HG02678 (cell line): ENCODE results near the gene KANSL1.

ENCODE experiments used
- ATAC-seq: cut with Tn5 transposase; IDR thresholded peaks from one replicate; pipeline ENCODE4 v1.9.1; 2021; ENCODE audit warnings: mild to moderate bottlenecking, moderate library complexity; ENCODE audit not compliant: unreplicated experiment

KANSL1 gene

DNA sequence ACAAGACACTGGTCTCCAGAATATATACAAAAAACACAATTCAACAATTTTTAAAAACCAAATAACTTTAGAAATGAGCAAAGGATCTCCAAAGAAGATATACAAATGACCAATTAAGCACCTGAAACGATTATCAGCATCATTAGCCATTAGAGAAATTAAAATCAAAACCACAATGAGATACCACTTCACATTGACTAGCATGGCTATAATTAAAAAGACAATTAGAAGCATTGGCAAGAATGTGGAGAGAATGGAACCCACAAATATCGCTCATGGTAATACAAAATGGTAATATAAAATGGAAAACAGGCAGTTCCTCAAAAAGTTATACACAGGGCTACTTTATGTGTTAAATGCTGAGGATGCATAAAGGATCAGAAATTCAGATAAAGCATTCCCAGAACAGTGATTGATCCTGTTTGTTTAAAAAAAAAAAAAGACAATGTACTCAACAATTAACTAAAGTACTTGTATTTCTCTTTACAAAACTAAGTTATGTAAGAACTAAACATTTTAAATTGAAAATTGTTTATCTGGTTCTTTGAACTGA is 52.5 kb downstream of the KANSL1 start:
- ATAC-seq = no peak

DNA sequence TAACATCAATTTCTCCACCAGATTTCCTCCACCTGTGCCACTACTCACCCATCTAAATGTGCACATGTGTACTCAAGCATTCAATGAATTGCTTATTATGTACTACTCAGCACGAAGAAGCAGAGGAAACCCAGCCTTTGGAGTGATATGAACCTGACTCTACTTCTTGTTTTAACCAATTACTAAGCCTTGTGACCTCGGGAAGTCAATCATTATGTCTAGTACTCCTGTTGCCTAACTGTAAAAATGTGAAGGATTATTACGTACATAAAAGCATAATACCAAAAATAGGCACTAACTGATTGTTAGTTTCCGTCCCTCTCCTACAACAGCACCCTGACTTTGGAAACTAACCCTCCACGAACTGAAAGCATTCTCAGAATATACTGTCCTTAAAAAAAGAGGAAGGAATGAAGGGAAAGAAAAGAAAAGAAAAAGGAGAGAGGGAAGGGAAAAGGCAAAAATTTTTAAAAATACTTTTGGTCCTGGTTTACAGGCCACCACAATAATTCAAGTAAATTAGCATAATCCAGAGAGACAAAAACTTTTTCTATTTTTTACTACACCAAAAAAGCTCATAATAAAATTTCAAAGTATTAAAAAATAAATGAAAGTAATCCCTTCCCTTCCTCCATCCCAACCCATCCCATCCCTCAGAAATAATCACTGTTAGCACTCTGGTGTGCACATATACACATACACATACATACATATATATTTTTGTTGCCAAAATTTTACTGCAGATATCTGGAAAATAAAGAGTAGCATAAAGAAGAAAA is 53.6 kb downstream of the KANSL1 start:
- ATAC-seq = no peak

DNA sequence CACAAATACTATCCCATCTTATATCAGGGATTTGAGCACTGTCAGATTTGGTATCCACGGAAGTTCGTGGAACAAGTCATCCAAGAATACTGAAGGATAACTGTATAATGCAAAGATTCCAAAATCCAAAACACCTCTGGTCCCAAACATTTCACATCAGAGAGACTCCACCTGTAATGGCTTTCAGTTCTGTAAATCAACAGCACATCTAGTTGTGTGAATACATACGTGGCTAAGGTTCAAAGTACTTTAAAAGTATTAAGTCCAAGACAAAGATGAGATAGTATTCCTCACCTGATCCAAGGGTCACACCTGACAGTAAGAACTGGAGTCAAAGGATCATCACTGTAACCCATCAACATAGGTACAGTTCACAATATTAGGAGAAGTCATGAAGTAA is 54.8 kb downstream of the KANSL1 start:
- no peak for ATAC-seq

DNA sequence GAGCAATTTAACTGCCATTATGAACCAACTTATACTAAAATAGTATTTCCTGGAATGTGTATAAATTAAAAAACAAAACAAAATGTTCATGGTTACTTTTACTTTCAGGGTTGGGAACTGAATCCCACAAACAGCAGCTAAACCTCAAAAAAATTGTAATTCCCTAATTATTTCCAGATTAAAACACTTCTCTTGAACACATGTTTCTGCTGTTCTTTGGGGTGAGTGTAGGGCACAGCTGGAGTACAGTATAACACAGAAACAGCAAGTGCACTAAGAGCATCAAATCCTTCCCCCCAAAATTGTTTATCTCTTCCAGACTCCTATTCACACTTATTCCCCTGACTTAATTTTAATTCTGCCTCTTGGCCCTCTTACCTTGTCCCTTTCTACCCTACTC is 56.4 kb downstream of the KANSL1 start:
- no peak for ATAC-seq

DNA sequence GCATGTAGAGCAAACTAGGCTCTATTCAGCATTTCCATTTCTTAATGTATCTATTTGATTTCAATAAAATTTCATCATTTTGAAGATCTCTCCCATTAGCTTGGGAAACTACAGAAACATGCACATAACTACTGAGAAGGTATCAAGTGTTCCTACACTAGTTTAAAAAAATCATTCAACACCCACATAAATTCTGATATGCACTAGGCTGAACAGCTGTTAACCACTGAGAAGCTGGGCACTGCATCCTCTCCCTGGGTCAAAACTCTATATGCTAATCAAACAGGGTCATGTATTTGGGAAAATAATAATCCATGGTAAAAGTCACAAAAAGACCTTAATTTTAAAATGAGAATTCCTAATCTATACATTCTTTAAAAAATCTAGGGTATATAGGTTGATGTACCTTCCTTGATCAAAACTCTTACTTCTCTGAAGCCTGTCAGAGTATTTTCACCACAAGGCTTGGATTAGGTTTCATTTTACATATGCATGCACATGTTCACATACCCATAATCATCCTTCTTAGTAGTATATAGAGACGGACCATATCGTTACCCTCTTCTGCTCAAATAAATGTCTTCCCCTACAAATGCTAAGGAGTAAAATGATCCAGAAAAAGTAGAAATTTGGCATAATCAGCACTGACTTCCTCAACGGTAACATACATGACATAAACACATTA is 57.2 kb downstream of the KANSL1 start:
- no peak for ATAC-seq

DNA sequence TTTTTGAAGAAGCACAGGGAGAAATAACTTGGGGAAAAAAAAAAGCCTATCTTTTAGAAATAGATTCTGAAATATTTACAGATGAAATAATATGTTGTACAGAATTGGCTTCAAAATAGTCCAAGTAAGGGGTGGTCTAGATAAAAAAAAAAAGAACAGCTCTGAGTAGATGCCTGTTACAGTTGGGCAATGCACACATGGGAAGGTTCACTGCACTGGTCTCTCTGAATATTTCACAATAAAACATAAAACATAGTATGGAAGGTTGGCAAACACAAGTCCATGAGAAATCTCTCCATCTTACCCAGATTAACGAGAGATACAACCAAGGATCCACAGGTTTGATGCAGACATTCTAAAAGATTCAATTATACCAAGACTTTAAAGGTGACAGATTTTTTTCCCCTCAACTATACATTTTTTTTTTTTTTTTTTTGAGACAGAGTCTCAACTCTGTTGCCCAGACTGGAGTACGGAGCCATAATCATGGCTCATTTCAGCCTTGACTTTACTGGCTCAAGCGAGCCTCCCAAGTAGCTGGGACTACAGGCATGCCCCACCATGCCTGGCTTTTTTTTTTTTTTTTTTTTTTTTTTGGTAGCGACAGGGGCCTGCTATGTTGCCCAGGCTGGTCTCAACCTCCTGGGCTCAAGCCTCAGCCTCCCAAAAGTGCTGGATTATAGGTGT is 58.0 kb downstream of the KANSL1 start:
- ATAC-seq = no peak

DNA sequence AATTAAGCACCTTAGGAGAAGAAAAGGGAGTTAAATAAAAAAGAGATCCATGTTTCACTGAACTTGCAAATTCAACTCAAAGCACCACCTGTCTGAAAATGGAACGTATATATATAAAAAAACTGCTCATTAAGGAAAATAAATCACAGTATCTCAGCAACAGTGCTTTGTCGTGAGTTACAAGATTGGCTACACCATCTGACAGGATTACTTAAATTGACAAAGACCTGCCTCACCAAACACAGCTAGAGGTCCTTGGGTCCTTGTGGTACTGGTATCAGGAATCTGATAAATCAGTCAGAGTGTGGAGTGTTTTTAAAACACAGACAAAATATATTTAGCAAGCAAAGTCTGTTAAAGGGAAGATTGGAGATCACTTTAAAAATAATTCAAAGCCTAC is 63.9 kb downstream of the KANSL1 start:
- no peak for ATAC-seq

DNA sequence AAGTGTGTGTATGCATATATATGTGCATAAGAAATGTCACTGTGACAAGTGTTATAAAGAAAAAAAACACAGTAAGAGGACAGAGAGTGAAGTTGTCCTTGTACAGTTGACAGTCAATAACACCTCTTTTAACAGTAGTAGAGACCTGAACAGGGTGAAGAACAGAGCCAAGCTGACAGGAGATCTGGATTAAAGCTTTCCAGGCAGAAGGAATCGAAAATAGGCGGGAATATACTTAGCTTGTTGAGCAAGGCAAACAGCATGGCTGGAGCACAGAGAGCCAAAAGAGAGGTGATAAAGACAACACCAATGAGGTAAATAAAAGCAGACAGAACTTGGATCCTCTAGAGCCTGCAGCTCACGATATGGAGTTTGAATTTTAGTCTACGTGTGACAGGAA is 64.8 kb downstream of the KANSL1 start:
- ATAC-seq = no peak

DNA sequence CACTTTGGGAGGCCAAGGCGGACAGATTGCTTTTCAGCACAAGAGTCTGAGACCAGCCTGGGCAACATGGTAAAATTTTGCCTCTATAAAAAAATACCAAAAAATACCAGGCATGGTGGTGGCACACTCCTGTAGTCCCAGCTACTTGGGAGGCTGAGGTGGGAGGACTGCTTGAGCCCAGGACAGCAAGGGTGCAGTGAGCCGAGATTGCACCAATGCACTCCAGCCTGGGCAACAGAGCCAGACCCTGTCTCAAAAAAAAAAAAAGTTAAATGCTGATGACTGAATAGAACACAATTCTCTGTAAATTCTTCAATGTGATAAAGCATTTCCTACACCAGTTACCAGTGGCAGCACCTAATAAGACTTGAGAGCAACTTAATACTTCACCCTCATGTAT is 65.7 kb downstream of the KANSL1 start:
- no peak for ATAC-seq

DNA sequence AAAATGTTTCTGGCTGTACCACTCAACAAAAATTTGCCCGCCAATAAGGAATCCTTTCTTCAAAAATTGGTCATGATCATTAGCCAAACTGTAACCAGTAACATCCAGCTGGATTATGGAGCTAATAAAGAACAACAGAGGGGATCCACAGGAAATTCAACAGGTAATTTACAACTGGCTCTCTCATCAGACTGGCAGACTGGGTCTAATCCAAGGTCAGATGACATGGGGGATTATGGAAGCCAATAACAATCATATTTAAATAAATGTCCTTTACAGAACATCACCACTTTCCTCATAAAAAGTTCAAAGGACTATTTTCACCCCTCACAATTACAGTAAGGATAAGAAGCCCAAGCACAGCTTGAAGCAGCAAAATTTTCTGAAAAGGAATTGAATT is 66.4 kb downstream of the KANSL1 start:
- ATAC-seq = no peak

DNA sequence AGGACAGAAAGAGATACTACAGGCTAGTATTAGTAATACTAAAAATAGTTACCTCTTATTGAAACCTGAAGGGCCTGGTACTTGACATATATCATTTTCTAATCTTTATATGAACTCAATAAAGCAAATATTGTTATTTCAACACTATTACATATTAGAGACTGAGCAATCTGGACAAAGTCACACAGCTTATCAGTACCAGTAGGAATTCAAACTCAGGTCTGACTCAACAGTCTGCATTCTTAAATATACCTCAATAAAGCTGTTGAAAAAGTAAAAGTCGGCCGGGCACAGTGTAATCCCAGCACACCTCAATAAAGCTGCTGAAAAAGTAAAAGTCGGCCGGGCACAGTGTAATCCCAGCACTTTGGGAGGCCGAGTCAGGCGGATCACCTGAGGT is 67.4 kb downstream of the KANSL1 start:
- ATAC-seq = no peak

DNA sequence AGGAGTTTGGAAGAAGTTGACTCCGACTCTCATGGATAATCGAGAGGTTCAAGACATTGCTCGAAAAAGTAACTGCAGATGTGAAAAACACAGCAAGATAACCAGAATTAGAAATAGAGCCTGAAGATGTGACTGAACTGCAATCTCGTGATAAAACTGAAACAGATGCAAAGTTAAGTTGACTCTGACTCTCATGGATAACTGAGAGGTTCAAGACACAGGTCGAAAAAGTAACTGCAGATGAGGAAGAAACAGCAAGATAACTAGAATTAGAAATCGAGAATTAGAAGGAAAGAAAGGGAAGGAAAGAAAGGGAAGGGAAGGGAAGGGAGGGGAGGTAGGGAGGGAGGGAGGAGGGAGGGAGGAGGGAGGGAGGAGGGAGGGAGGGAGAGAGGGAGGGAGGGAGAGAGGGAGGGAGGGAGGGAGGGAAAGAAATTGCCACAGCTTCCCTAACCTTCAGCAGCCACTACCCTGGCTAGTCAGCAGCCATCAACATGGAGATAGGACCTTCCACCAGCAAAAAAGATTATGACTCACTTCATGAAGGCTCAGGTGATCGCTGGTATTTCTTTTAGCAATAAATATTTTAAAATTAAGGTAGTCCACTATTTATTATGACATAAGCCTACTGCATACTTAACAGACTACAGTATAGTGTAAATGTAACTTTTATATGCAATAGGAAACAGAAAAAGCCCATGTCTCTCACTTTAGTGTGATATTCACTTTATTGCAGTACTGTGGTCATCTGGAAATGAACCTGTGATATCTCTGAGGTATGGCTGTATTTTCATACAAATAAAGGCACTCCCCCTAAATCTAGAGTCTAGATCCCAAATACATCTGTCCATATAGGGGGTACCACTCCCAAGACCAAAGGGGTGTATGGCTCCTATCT is 68.3 kb downstream of the KANSL1 start:
- no peak for ATAC-seq

DNA sequence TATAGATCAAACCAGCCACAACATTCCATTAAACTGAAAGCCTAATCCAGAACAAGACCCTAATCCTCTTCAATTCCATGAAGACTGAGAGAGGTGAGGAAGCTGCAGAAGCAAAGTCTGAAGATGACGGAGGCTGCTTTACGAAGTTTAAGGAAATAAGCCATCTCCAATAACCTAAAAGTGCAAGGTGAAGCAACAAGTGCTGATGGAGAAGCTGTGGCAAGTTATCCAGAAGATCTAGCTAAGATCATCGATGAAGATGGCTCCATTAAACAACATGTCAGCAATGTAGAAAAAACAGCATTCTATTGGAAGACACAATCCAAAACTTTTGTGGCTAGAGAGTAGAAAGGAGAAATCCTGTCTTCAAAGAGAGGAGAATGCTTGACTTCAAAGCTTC is 69.6 kb downstream of the KANSL1 start:
- ATAC-seq = no peak

DNA sequence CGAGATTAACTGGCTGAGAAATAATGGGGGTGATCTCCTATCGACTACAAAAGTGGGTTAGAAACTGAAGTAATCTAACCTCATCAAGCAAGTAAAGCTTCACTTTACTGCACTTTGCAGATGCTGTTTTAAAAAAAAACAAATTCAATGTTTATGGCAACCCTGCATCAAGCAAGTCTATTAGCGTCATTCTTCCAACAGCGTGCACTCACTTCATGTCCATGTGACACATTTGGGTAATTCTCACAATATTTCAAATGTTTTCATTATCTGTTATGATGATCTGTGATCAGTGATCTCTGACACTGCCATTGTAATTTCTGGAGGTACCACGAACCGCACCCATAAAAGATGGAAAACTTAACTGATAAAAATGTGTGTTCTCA is 70.8 kb downstream of the KANSL1 start:
- ATAC-seq = no peak

DNA sequence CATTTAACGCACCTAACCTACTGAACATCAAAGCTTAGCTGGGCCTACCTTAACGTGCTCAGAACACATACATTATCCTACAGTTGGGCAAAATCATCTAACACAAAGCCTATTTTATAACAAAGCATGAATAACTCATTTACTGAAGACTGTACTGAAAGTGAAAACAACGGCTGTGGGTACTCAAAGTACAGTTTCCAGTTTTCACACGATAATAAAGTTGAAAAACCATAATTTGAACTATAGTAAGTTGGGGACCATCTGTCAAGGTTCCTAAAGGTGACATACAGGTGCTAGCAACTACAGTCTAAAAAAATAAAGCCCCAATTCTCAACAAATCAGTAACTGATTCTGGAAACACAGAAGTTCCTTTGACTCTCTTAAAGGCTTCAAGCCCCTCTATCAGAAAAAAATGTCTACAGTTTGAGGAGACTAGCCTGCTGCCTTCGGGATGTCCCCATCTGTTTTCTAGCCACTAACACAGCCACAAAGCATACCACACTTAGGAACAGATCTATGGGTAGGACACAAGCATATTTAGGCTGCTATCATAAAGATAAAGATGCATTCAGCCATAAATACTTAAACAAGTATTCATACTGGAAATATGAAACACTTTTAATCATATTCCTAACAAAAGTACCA is 71.3 kb downstream of the KANSL1 start:
- peak; percentile 57 for ATAC-seq

DNA sequence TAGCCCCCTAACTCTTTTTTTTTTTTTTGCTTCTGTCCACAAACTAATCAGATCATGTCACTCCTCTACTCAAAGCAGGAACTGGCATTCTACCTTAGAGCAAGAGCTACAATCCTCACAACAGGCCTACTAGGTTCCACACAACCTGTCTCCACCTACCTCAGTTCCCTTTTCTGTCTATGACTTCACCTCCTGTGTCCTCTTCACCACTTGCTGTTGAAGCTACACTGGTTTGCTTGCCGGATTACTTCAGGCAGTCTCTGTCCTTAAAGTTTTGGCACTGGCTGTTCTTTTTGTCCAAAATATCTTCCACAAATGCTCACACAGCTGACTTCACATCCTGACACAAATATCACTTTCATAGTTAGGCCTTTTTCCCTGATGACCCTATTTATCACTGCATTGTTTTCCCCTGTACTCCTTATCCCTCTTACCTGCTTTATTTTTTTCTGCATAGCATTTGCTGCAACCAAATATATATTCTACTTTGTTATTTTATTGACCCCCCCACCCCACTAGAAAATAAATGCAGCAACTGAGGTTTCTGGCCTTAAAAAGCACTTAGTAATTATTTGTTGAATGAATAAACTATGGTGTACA is 72.0 kb downstream of the KANSL1 start:
- no peak for ATAC-seq

DNA sequence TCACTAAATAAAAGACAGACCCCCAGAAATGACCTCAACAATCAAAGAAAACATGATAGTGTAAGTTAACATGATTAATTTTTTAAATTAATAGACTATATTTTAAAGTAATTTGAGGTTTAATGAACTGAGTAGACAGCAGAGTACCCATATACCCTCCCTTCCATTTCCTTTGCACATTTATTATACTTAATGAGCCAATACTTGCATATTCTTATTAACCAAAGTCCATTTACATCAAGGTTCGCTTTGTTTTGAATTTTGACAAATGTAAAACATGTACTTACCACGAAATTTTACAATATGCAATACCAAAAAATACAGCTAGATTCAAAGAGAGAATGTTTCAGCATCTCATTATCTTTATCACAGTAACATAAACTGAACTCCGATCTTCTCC is 72.7 kb downstream of the KANSL1 start:
- ATAC-seq = no peak

DNA sequence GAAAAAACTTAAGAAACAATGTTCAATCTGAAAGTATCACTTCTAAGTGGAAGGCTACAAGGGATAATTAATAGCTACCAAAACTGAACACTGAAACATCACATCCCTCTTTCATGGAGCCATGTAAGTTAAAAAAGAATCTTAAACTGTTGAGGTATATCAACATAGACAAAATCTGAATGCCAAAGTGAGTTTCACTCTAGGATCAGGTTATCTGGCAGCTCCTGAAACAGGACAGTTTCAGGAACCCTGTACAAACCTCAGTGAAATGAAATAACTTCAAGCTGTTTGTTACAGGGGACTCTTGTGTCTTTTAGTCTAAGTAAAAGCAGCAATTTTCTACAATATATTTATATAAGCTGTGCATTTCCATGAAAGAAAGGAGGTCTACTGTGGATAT is 73.2 kb downstream of the KANSL1 start:
- no peak for ATAC-seq

DNA sequence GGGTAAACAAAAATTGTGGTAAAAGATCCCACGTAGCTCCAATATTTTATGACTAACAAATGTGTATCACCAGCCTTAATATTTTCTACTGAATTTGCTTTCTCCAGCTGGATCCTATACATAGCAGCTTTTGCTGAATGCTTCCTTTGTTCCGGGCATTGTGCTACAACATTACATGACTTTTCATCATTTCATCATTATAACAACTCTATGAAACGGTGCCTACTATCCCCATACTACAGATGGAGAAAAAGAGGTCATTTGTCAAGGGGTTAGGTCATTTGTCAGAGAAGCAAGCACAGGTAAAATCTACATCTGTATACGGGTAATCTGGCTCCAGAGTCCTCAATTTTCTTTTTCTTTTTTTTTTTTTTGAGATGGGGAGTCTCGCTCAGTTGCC is 74.3 kb downstream of the KANSL1 start:
- ATAC-seq = no peak
